ENCODE data around the gene PROSER2. TPM values are rescaled to one million over a fixed set of nuclear protein-coding genes. Genes with fewer than 3 reads are reported as not detected.

Gene PROSER2
- total and polyA plus RNA-seq, 2 of the 13 experiments (the other 11 are each of a cell fraction or from before 2014, with no cell fraction given): 6.9 to 7.7 TPM

- TF ChIP-seq ZNF280B (CRISPR knock-in tag; IDR thresholded peaks at IDR 0.05; ENCODE audit: borderline replicate concordance): 0 out of 2 replicates have a peak, but pooled peaks have one; percentile 21
- TF ChIP-seq ZMYM3 (CRISPR knock-in tag; IDR thresholded peaks at IDR 0.05): no peak
- no peak for TF ChIP-seq ZNF446 (CRISPR knock-in tag; IDR thresholded peaks at IDR 0.05)
- no peak for TF ChIP-seq GATA4 (IDR thresholded peaks at IDR 0.05; ENCODE audit: borderline replicate concordance, low read depth)
- no peak for TF ChIP-seq ATF4 (CRISPR knock-in tag; IDR thresholded peaks at IDR 0.05)
- TF ChIP-seq THRA (CRISPR knock-in tag; IDR thresholded peaks at IDR 0.05; ENCODE audit: borderline replicate concordance): no peak
- 0 out of 2 replicates have a peak, but pooled peaks have one; percentile 30 for TF ChIP-seq ETV6 (CRISPR knock-in tag; conservative IDR thresholded peaks at IDR 0.05)
- peak; percentile 51; the same call in 1 of the 2 replicates for TF ChIP-seq GPN1 (CRISPR knock-in tag; IDR thresholded peaks at IDR 0.05; ENCODE audit: borderline replicate concordance)
- no peak for TF ChIP-seq TCF7L2 (IDR thresholded peaks at IDR 0.05; ENCODE audit: low read depth, low read length)
- 0 out of 2 replicates have a peak, but pooled peaks have one; percentile 13 for TF ChIP-seq ZNF468 (CRISPR knock-in tag; IDR thresholded peaks at IDR 0.05)
- TF ChIP-seq RNF2 (conservative IDR thresholded peaks at IDR 0.05; ENCODE audit: low read depth): no peak
- TF ChIP-seq ZNF891 (CRISPR knock-in tag; IDR thresholded peaks at IDR 0.05): 0 out of 2 replicates have a peak, but pooled peaks have one; percentile 24
- TF ChIP-seq HMGXB3 (CRISPR knock-in tag; IDR thresholded peaks at IDR 0.05; ENCODE audit: borderline replicate concordance): no peak
- no peak for TF ChIP-seq CCAR2 (optimal IDR thresholded peaks at IDR 0.05; ENCODE audit: low read depth, low read length)
- TF ChIP-seq POLR2G (IDR thresholded peaks at IDR 0.05; ENCODE audit: low read depth, low read length): peak; percentile 84
- 0 out of 2 replicates have a peak, but pooled peaks have one; percentile 35 for TF ChIP-seq ZNF724P (CRISPR knock-in tag; IDR thresholded peaks at IDR 0.05; ENCODE audit: borderline replicate concordance)
- no peak for TF ChIP-seq TSC22D2 (CRISPR knock-in tag; IDR thresholded peaks at IDR 0.05; ENCODE audit: borderline replicate concordance)
- TF ChIP-seq ZBTB3 (CRISPR knock-in tag; IDR thresholded peaks at IDR 0.05; ENCODE audit: borderline replicate concordance, low read depth): no peak
- no peak for TF ChIP-seq MXD3 (CRISPR knock-in tag; IDR thresholded peaks at IDR 0.05)
Measured at GRCh38 chr10:11823122-11823988, at the start of gene PROSER2 (continued).

Data from HepG2 (cell line).